Hepatocyte (in vitro differentiated cells): Measurements from ENCODE around the gene GABBR2. TPM values are rescaled to one million over a fixed set of nuclear protein-coding genes. Genes with fewer than 3 reads are reported as not detected.

Experiments used
- DNase-seq: peaks from one replicate; pipeline ENCODE4 v3.0.0-alpha.2; 2016; ENCODE audit warnings: low spot score
- H2AFZ ChIP-seq: fragments of 200-600 bp; sonication (generic); 2 replicates; pipeline ENCODE4 v1.6.0; 2016; ENCODE audit warnings: antibody characterized with exemption, mild to moderate bottlenecking
- H3K27ac ChIP-seq: fragments of 200-600 bp; sonication (generic); 2 replicates; pipeline ENCODE4 v1.5.1; 2016; ENCODE audit warnings: mild to moderate bottlenecking
- H3K27me3 ChIP-seq: fragments of 200-600 bp; sonication (generic); 2 replicates; pipeline ENCODE4 v1.6.1; 2016
- H3K36me3 ChIP-seq: fragments of 200-600 bp; sonication (generic); replicated peaks from 2 replicates; pipeline ENCODE4 v1.5.1; 2016; ENCODE audit warnings: low read depth; ENCODE audit not compliant: insufficient read depth
- H3K4me1 ChIP-seq: fragments of 200-600 bp; sonication (generic); 2 replicates; pipeline ENCODE4 v1.5.1; 2016; ENCODE audit warnings: mild to moderate bottlenecking, moderate library complexity; ENCODE audit not compliant: insufficient read depth
- H3K4me2 ChIP-seq: fragments of 200-600 bp; sonication (generic); 2 replicates; pipeline ENCODE4 v1.6.0; 2016
- H3K4me3 ChIP-seq: fragments of 200-600 bp; sonication (generic); 2 replicates; pipeline ENCODE4 v1.5.1; 2016; ENCODE audit warnings: mild to moderate bottlenecking
- H3K79me2 ChIP-seq: fragments of 200-600 bp; sonication (generic); 2 replicates; pipeline ENCODE4 v1.6.0; 2017; ENCODE audit warnings: mild to moderate bottlenecking
- H3K9me2 ChIP-seq: fragments of 200-600 bp; sonication (generic); replicated peaks from 2 replicates; pipeline ENCODE4 v1.6.0; 2017; ENCODE audit warnings: mild to moderate bottlenecking; ENCODE audit not compliant: insufficient read depth
- H3K9me3 ChIP-seq: fragments of 200-600 bp; sonication (generic); 2 replicates; pipeline ENCODE4 v1.5.1; 2016; ENCODE audit warnings: low read depth, mild to moderate bottlenecking
- H4K20me1 ChIP-seq: fragments of 200-600 bp; sonication (generic); 2 replicates; pipeline ENCODE4 v1.6.0; 2016; ENCODE audit warnings: mild to moderate bottlenecking; ENCODE audit not compliant: insufficient read depth, poor library complexity, severe bottlenecking
- EZH2 ChIP-seq: fragments of 200-600 bp; sonication (generic); IDR thresholded peaks from 2 replicates; pipeline ENCODE4 v1.6.1; 2016; ENCODE audit warnings: antibody characterized with exemption, mild to moderate bottlenecking, borderline replicate concordance
- EZH2phosphoT487 ChIP-seq: fragments of 200-600 bp; sonication (generic); IDR thresholded peaks from one replicate; pipeline ENCODE4 v1.6.1; 2018; ENCODE audit warnings: antibody characterized with exemption, mild to moderate bottlenecking, low read depth, moderate library complexity; ENCODE audit not compliant: unreplicated experiment, severe bottlenecking
- WGBS: methylation state at CpG from one replicate; pipeline ENCODE4 v1.1.6; 2016; ENCODE audit warnings: low lambda C conversion rate; ENCODE audit errors: missing lambda C conversion rate; 5-methylcytosine and 5-hydroxymethylcytosine counted together
- polyA plus RNA-seq: library from polyadenylated mRNA; unstranded; fragments of >200 nt; fragmentation: Nextera tagmentation; extraction: Ambion mirVana; gene quantifications from 2 replicates; pipeline ENCODE4 v1.2.1, GENCODE V29; 2016
- total RNA-seq: library from RNA; depleted of rRNA; stranded (reverse); fragments of >200 nt; gene quantifications from 2 replicates; pipeline ENCODE4 v1.2.3, GENCODE V29; 2014
- TF ChIP-seq, protein P1 (sequence below): fragments of 200-600 bp; sonication (generic); IDR thresholded peaks from 2 replicates; pipeline ENCODE4 v1.5.1; 2016; ENCODE audit warnings: antibody characterized with exemption, mild to moderate bottlenecking; ENCODE audit not compliant: poor library complexity

GABBR2 gene
- total and polyA plus RNA-seq, 2 experiments from 2014 or later: 0.20 to 0.28 TPM

DNA sequence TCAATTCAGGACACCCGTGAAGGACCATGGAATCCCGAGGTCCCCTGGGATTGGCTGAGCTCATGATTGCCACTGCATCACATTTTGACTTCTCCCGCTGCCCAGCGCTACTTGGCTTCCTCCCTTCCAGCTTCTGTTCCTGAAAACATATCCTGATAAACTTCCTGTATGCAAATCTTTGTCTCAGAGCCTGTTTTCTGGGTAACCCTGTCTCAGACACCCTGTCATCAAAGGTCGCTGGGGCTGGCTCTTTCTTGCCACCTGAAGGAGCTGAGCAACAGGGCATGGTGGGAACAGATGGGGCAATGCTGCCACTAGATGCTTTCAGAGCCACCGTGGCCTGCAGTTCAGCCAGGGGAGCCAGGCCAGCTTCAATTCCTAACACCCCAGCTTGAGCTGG lies 299.0 kb downstream of the GABBR2 start:
- DNase-seq: no peak
- Histone ChIP-seq H3K27me3 (no peaks in the 10 kb centered on the region), H3K79me2 (no peaks in the 10 kb centered on the region), H2AFZ (no peak overlapping the region), H3K4me3 (no peak overlapping the region), H4K20me1 (no peaks in the 10 kb centered on the region), H3K36me3 (no peaks in the 10 kb centered on the region), H3K27ac (no peak overlapping the region), H3K9me2 (no peaks in the 10 kb centered on the region), H3K4me1 (no peaks in the 10 kb centered on the region), H3K9me3 (no peaks in the 10 kb centered on the region), H3K4me2 (no peak overlapping the region)
- no peak for TF ChIP-seq EZH2phosphoT487
- TF ChIP-seq, protein P1, sequence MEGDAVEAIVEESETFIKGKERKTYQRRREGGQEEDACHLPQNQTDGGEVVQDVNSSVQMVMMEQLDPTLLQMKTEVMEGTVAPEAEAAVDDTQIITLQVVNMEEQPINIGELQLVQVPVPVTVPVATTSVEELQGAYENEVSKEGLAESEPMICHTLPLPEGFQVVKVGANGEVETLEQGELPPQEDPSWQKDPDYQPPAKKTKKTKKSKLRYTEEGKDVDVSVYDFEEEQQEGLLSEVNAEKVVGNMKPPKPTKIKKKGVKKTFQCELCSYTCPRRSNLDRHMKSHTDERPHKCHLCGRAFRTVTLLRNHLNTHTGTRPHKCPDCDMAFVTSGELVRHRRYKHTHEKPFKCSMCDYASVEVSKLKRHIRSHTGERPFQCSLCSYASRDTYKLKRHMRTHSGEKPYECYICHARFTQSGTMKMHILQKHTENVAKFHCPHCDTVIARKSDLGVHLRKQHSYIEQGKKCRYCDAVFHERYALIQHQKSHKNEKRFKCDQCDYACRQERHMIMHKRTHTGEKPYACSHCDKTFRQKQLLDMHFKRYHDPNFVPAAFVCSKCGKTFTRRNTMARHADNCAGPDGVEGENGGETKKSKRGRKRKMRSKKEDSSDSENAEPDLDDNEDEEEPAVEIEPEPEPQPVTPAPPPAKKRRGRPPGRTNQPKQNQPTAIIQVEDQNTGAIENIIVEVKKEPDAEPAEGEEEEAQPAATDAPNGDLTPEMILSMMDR: no peak
- 79% methylated on average over 6 of the region's 6 CpGs for WGBS

DNA sequence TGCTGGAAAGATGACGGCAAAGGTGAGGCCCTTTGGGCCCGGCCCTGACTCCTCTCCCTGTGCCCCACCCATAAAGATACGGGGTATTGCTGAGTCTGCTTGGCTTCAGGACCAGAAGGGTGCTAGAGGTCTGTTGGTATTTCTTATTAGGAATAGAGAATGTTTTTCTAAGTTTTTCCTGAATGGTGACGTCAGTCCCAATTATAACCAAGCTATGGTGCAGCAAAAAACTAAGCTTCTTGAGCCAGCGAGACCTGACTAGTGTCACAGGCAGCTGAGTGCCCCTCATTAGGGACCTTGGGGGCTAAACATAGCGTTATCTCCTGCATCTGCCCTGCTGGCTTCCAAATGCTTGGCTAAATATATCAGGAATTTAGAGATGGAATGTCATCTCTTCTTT lies 302.3 kb downstream of the GABBR2 start:
- Histone ChIP-seq H3K36me3 (no peaks in the 10 kb centered on the region), H2AFZ (no peak overlapping the region), H3K4me1 (no peaks in the 10 kb centered on the region), H3K9me3 (no peaks in the 10 kb centered on the region), H4K20me1 (no peaks in the 10 kb centered on the region), H3K9me2 (no peaks in the 10 kb centered on the region), H3K79me2 (no peaks in the 10 kb centered on the region), H3K27me3 (no peaks in the 10 kb centered on the region), H3K4me2 (no peak overlapping the region), H3K4me3 (no peak overlapping the region), H3K27ac (no peak overlapping the region)
- no peak for DNase-seq
- TF ChIP-seq, protein P1: no peak
- TF ChIP-seq EZH2phosphoT487 (no peak), EZH2 (no peak)
- WGBS: 65% methylated on average over 6 of the region's 6 CpGs

DNA sequence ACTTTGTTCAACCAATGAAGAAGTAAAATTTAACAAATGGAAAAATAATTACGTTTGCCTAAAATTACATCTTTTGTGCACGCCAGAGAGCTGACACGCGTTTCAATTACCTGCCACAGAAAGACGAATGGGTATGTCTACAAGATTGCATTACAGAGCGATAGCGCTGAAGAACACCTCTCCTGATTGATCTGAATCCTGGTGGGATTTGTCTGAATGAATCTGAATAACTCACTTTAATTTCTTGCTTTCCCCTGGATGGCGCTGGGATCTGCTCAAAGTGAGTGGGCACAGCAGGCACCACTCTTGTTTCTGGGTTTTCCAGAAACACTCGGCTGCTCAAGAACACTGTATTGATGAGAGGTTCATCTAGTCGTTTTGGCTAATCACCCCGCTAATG lies 304.5 kb downstream of the GABBR2 start:
- no peak overlapping the region for H3K4me3 ChIP-seq
- H3K9me2 ChIP-seq: no peaks in the 10 kb centered on the region
- H3K36me3 ChIP-seq: no peaks in the 10 kb centered on the region
- TF ChIP-seq EZH2phosphoT487 (no peak), EZH2 (no peak)
- TF ChIP-seq, protein P1: no peak
- DNase-seq: no peak
- no peak overlapping the region for H3K4me2 ChIP-seq
- no peaks in the 10 kb centered on the region for H3K79me2 ChIP-seq
- no peaks in the 10 kb centered on the region for H3K4me1 ChIP-seq
- H3K27me3 ChIP-seq: no peaks in the 10 kb centered on the region
- no peak overlapping the region for H2AFZ ChIP-seq
- H4K20me1 ChIP-seq: no peaks in the 10 kb centered on the region
- no peaks in the 10 kb centered on the region for H3K9me3 ChIP-seq
- WGBS: 92% methylated on average over 11 of the region's 11 CpGs
- no peak overlapping the region for H3K27ac ChIP-seq

DNA sequence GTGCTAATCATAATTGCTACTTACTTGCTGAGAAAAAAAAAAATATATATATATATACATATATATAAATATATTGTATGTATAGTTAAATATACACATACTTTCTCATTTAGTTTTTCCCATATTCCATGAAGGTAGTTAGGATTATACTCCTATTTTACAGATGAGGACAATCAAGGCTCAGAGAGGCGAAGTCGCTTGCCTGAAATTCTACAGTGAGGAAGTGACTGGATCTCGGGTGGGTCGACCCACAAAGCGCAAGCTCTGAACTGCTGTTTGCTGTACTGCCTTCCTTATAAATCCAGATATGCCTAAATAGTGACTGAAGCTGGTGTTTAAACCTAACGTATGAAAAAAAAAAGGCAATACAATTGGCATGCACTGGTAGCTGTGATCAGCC lies 305.0 kb downstream of the GABBR2 start:
- Histone ChIP-seq H3K4me1 (no peaks in the 10 kb centered on the region), H3K9me2 (no peaks in the 10 kb centered on the region), H3K27me3 (no peaks in the 10 kb centered on the region), H3K4me3 (no peak overlapping the region), H3K27ac (no peak overlapping the region), H3K79me2 (no peaks in the 10 kb centered on the region), H3K36me3 (no peaks in the 10 kb centered on the region), H3K4me2 (no peak overlapping the region), H2AFZ (no peak overlapping the region), H3K9me3 (no peaks in the 10 kb centered on the region), H4K20me1 (no peaks in the 10 kb centered on the region)
- TF ChIP-seq EZH2: no peak
- TF ChIP-seq, protein P1: no peak
- no peak for TF ChIP-seq EZH2phosphoT487
- no peak for DNase-seq
- WGBS: 98% methylated on average over 6 of the region's 6 CpGs
